Daoy (cell line): ENCODE data around the gene LPCAT3. TPM values are rescaled to one million over a fixed set of nuclear protein-coding genes. Genes with fewer than 3 reads are reported as not detected.

ENCODE experiments used
- DNase-seq: peaks from one replicate; pipeline ENCODE4 v3.0.0-alpha.2; 2015; ENCODE audit warnings: low read depth
- total RNA-seq: library from RNA; depleted of rRNA; stranded (reverse); fragments of >200 nt; shearing (Covaris generic); gene quantifications from 2 replicates; pipeline ENCODE4 v1.2.3, GENCODE V29; 2014

The LPCAT3 gene
- total RNA-seq, 1 experiment from 2014 or later = 13.7 TPM

- DNase-seq = no peak
Observed at GRCh38 chr12:7001921-7002591, 16.2 kb downstream of the LPCAT3 start.

- no peak for DNase-seq
Observed at GRCh38 chr12:6998715-6999451, 19.4 kb downstream of the LPCAT3 start.

- peak; percentile 22 for DNase-seq
Observed at GRCh38 chr12:6996040-6996441, 22.2 kb downstream of the LPCAT3 start.

- no peak for DNase-seq
Observed at GRCh38 chr12:6987956-6988553, 30.2 kb downstream of the LPCAT3 start.

GRCh38 chr12:6982532-6982931 is 35.7 kb downstream of the LPCAT3 start:
- no peak for DNase-seq

- no peak for DNase-seq
Observed at GRCh38 chr12:6981152-6982052, 36.9 kb downstream of the LPCAT3 start.

- no peak for DNase-seq
Observed at GRCh38 chr12:6980740-6981139, 37.5 kb downstream of the LPCAT3 start.

- DNase-seq = no peak
Observed at GRCh38 chr12:6980075-6980474, 38.2 kb downstream of the LPCAT3 start.

- DNase-seq = no peak
Observed at GRCh38 chr12:6979453-6979852, 38.8 kb downstream of the LPCAT3 start.

GRCh38 chr12:6979021-6979420 is 39.3 kb downstream of the LPCAT3 start:
- no peak for DNase-seq

GRCh38 chr12:6978611-6979011 is 39.7 kb downstream of the LPCAT3 start:
- DNase-seq = no peak

- DNase-seq = no peak
Observed at GRCh38 chr12:6978188-6978587, 40.1 kb downstream of the LPCAT3 start.

GRCh38 chr12:6977653-6978052 is 40.6 kb downstream of the LPCAT3 start:
- DNase-seq = peak; percentile 2

GRCh38 chr12:6975297-6976032 is 42.8 kb downstream of the LPCAT3 start:
- no peak for DNase-seq

- DNase-seq = no peak
Observed at GRCh38 chr12:6974180-6974579, 44.1 kb downstream of the LPCAT3 start.

- DNase-seq = no peak
Observed at GRCh38 chr12:6970096-6970527, 48.2 kb downstream of the LPCAT3 start.

GRCh38 chr12:6968426-6968825 is 49.9 kb downstream of the LPCAT3 start:
- peak; percentile 1 for DNase-seq

- DNase-seq = no peak
Observed at GRCh38 chr12:6967651-6968100, 50.6 kb downstream of the LPCAT3 start.

GRCh38 chr12:6966351-6966750 is 51.9 kb downstream of the LPCAT3 start:
- DNase-seq = no peak

- DNase-seq = no peak
Observed at GRCh38 chr12:6965714-6966113, 52.6 kb downstream of the LPCAT3 start.

- peak; percentile 85 for DNase-seq
Observed at GRCh38 chr12:6965026-6965661, 53.1 kb downstream of the LPCAT3 start.
